SKM-1 (cell line): ENCODE measurements around the gene IL17RC.
"Not testable (repeated sequence)": the region's sequence is repeated elsewhere in the genome, so short reads cannot be mapped to it uniquely, and the experiment has no call there.

Source experiments
- DNase-seq: peaks from one replicate; lab custom pipeline; 2025; ENCODE audit not compliant: unreplicated experiment; lab: John Stamatoyannopoulos, UW

The IL17RC gene

GRCh38 chr3:9893739-9894138 lies 23.2 kb upstream of the IL17RC start:
- no peak for DNase-seq

GRCh38 chr3:9895715-9896114 lies 21.2 kb upstream of the IL17RC start:
- not testable (repeated sequence) for DNase-seq

DNA sequence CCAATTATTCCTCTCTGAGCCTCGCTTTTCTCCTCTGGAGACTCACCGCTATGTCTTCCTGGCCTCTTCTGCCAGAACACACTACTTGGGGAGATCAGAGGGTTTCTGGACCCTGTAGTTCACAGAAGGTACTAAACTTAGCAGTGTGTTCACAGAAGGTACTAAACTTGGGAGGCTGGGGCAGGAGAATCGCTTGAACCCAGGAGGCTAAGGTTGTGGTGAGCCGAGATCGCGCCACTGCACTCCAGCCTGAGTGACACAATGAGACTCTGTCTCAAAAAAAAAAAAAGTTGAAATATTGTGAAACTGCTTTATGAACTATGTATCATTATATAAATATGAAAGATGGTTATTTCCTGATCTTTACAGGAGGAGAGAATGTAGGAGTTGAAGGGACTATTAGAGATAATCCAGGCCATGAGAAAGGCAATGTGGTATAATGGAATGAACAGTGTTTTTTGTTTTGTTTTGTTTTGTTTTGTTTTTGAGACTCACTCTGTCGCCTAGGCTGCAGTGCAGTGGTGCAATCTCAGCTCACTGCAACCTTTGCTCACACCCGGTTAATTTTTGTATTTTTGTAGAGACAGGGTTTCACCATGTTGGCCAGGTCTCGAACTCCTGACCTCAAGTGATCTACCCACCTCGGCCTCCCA lies 20.0 kb upstream of the IL17RC start:
- not testable (repeated sequence) for DNase-seq

GRCh38 chr3:9897408-9898372 lies 19.2 kb upstream of the IL17RC start:
- no peak for DNase-seq

DNA sequence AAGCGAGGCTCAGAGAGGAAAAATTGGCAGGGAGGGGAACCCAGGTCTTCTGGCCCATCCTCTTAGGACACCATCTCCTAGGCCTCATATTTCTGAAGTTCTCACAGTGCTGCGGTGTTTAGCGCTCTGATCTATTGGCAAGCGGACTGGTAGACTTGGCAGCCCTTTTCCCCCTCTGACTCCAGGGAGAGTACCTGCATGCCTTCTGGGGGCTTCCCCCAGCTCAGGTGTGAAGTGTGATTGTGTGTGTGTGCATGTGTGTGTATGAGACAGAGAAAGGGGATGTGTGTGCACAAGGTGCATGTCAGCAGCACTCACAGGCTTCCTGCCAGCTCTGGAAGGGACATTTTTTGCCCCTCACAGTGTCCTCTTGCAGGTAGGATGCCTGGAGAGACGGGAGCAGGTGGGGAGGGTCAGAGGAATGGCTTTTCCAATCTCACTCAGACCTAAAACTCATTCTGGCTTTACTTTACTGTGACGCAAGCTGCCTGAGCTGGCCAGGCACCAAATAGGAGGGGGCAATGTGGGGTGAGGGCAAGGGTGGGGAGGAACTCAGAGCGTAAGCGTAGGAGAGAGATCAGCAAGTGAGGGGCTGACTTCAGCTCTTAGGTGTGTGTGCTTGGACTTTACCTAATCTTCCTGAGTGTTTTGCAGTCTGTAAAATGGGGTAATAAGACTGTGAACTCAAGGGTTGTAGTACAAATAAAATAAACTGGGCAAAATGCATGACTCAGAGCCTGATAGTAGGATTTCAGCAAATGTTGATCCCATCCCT lies 18.2 kb upstream of the IL17RC start:
- no peak for DNase-seq

DNA sequence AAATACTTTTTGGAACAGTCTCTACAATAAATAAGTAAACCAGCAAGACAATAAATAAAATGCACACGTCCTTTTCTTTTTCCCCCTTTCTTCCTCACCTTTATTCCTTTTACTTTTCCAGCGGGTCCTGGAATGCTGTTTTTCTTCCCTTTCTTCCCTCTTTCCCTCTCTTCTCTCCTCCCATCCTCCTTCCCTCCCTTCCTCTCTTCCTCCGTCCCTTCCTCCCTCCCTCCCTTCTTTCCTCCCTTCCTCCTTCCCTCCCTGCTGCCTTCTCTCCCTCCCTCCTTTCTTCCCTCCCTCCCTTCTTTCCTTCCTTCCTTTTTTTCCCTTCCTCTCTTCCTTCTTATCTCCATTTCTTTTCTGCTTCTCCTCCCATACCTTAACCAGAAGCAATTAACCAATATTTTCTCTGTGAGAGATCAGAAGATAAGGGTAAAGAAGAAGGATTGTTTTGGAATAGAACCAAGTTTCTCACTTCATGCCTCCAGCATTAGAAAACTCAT lies 17.6 kb upstream of the IL17RC start:
- DNase-seq, result no peak

GRCh38 chr3:9900965-9901415 lies 15.9 kb upstream of the IL17RC start:
- DNase-seq, result not testable (repeated sequence)

- DNase-seq, result no peak
Observed at GRCh38 chr3:9901967-9902366, 14.9 kb upstream of the IL17RC start.

GRCh38 chr3:9902372-9903237 lies 14.3 kb upstream of the IL17RC start, which contains the start of gene IL17RE:
Gene IL17RE, plus strand, starts transcription at chr3:9902848. Its CDS starts 85 bp downstream, at chr3:9902933.
- no peak for DNase-seq

- no peak for DNase-seq
Observed at GRCh38 chr3:9903238-9903624, 13.7 kb upstream of the IL17RC start.

GRCh38 chr3:9903904-9904303 lies 13.0 kb upstream of the IL17RC start:
- no peak for DNase-seq

DNA sequence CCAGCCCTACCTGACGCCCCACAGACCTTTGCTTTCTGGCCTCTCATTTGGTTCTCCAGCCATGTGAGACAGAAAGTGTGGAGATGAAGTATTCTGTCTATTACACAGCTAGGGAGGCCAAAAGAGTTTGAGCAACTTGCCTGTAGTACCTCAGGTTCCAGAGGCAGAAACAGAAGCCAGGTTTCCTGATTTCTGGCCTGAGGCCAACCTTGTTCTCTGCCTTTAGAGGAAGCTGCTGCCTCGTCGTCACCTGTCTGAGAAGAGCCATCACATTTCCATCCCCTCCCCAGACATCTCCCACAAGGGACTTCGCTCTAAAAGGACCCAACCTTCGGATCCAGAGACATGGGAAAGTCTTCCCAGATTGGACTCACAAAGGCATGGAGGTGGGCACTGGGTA lies 10.4 kb upstream of the IL17RC start:
- no peak for DNase-seq

- no peak for DNase-seq
Observed at GRCh38 chr3:9908286-9908685, 8.6 kb upstream of the IL17RC start.

DNA sequence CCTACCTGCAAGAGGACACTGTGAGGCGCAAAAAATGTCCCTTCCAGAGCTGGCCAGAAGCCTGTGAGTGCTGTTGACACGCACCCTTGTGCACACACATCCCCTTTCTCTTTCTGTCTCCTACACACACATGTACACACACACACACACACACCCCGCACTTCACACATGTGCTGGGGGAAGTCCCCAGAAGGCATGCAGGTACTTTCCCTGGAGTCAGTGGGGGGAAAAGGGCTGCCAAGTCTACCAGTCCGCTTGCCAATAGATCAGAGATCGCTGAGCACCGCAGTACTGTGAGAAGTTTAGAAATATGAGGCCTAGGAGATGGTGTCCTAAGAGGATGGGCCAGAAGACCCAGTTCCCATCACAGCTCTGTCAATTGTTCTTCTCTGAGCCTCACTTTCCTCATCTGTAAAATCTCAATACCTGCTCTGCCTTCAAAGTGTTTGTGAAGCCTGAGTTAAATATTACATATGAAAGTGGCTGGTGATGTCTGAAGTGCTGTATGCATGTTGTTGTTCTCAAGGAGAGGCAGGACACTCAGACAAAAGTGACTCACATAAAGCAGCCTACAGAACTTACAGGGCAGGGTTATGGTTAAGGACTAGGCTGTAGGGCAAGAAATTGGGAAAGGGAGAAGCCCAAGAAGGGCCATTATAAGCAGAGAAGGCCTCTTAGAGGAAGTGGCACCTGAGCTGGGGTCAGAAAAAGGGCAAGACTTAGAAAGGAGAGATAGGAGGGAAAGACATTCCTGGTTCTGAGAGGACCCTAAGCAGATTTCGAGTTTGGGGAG lies 7.5 kb upstream of the IL17RC start:
- no peak for DNase-seq

DNA sequence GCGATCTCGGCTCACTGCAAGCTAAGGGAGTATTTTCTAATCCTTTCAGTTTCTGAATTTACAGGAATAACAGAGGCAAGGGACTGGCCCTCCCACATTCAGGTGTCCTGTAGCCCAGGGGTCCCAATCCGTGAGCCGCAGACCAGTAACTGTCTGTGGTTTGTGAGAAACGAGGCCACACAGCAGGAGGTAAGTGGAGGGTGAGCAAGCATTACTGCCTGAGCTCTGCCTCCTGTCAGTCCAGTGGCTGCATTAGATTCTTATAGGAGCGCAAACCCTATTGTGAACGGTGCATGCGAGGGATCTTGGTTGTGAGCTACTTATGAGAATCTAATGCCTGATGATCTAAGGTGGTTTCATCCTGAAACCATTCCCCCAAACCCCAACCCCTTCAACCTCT lies 5.0 kb upstream of the IL17RC start:
- DNase-seq, result no peak

DNA sequence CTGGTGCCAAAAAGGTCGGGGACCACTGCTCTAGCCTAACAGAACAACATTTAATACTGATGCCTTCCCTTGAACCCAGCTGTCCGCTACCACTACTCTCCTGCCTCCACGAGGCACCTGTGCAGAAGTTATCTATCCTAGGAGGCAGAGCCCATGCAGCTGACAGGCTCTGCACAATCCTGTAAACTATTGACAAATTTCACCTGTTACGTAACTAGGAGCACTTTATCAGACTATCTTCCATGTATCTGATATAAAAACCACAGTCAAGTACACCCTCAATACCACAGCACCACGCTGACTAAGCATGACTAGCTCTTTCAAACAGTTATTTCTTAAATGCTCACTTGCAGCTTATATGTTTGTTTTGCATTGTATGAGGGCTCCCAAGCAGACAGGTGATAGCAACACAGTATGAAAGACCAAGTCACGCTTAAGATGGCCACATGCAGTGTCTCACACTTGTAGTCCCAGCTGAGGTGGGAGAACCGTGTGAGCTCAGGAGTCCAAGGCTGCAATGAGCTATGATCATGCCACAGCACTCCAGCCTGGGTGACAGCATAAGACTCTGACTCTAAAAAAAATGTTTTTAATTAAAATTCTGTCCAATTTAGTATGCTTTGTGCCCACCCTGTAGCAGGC lies 4.5 kb upstream of the IL17RC start:
- DNase-seq, result peak; percentile 28

DNA sequence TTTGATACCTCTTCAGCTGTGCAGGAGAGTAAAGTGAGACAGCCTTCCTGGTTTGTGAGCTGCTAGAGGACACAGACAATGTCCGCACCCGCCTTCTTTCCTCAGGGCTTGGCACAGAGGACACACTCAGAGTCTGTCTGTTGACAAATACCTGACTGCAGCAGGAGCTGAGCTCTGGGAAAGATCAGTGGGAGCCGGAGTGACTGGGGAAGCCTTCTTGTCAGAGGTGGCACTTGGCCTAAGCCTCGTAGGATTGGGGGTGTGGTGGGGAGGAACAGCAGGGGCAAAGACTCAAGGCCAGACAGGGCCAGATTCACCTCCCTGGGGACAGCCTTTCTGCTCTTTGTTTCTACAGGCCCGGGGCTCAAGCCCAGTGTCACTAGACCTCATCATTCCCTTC lies 3.3 kb upstream of the IL17RC start:
- DNase-seq, result no peak

- no peak for DNase-seq
Observed at GRCh38 chr3:9914011-9914410, 2.9 kb upstream of the IL17RC start.
